HEK293T (cell line): ENCODE results near the gene RNF224.
"Not testable (repeated sequence)": the region's sequence is repeated elsewhere in the genome, so short reads cannot be mapped to it uniquely, and the experiment has no call there.

Experiments
- CTCF ChIA-PET: fragments of 350-600 bp; formaldehyde crosslinking; extraction: SDS; loops from one replicate; lab custom pipeline; 2021; ENCODE audit warnings: antibody characterized with exemption, inconsistent platforms; lab: Yijun Ruan, JAX
- POLR2A ChIA-PET: fragments of 350-600 bp; formaldehyde crosslinking; extraction: SDS; loops from one replicate; lab custom pipeline; 2020; ENCODE audit warnings: antibody characterized with exemption, inconsistent platforms; lab: Yijun Ruan, JAX
- DNase-seq: peaks from one replicate; pipeline ENCODE4 v3.0.0; 2012; ENCODE audit warnings: mixed read lengths; ENCODE audit errors: extremely low spot score
- ARNT ChIP-seq: fragments of 450-650 bp; IDR thresholded peaks from 2 replicates; pipeline ENCODE4 v1.6.1; 2017; ENCODE audit warnings: mild to moderate bottlenecking
- BHLHE40 ChIP-seq: fragments of 450-650 bp; IDR thresholded peaks from 2 replicates; pipeline ENCODE4 v1.6.1; 2016; ENCODE audit warnings: mild to moderate bottlenecking, moderate library complexity, borderline replicate concordance
- CTBP1 ChIP-seq: fragments of 450-650 bp; IDR thresholded peaks from 2 replicates; pipeline ENCODE4 v1.6.1; 2016; ENCODE audit warnings: borderline replicate concordance
- ELF4 ChIP-seq: fragments of 450-650 bp; IDR thresholded peaks from 2 replicates; pipeline ENCODE4 v1.6.1; 2017; ENCODE audit warnings: antibody characterized with exemption
- FOXA1 ChIP-seq: fragments of 450-650 bp; IDR thresholded peaks from 2 replicates; pipeline ENCODE4 v1.6.1; 2016; ENCODE audit warnings: mild to moderate bottlenecking
- FOXK2 ChIP-seq: fragments of 450-650 bp; IDR thresholded peaks from 2 replicates; pipeline ENCODE4 v1.6.1; 2016; ENCODE audit warnings: mild to moderate bottlenecking
- FOXM1 ChIP-seq: fragments of 450-650 bp; IDR thresholded peaks from 2 replicates; pipeline ENCODE4 v1.6.1; 2017; ENCODE audit warnings: mild to moderate bottlenecking, borderline replicate concordance
- HDGF ChIP-seq: fragments of 450-650 bp; IDR thresholded peaks from 2 replicates; pipeline ENCODE4 v1.6.1; 2017; ENCODE audit warnings: antibody characterized with exemption, borderline replicate concordance
- L3MBTL2 ChIP-seq: fragments of 450-650 bp; conservative IDR thresholded peaks from 2 replicates; pipeline ENCODE4 v1.6.1; 2016; ENCODE audit warnings: mild to moderate bottlenecking
- LEF1 ChIP-seq: fragments of 450-650 bp; IDR thresholded peaks from 2 replicates; pipeline ENCODE4 v1.6.1; 2017; ENCODE audit warnings: mild to moderate bottlenecking, borderline replicate concordance
- NFRKB ChIP-seq: fragments of 450-650 bp; IDR thresholded peaks from 2 replicates; pipeline ENCODE4 v1.6.1; 2016; ENCODE audit warnings: mild to moderate bottlenecking, moderate library complexity
- SP1 ChIP-seq: fragments of 450-650 bp; IDR thresholded peaks from 2 replicates; pipeline ENCODE4 v1.6.1; 2017
- SUZ12 ChIP-seq: fragments of 450-650 bp; IDR thresholded peaks from 2 replicates; pipeline ENCODE4 v1.6.1; 2016; ENCODE audit warnings: mild to moderate bottlenecking
- TARDBP ChIP-seq: fragments of 450-650 bp; IDR thresholded peaks from 2 replicates; pipeline ENCODE4 v1.6.1; 2016
- ZNF384 ChIP-seq: fragments of 450-650 bp; IDR thresholded peaks from 2 replicates; pipeline ENCODE4 v1.6.1; 2016
- TF ChIP-seq, protein P1 (sequence below): fragments of 450-650 bp; IDR thresholded peaks from 2 replicates; pipeline ENCODE4 v1.6.1; 2016

The RNF224 gene

DNA sequence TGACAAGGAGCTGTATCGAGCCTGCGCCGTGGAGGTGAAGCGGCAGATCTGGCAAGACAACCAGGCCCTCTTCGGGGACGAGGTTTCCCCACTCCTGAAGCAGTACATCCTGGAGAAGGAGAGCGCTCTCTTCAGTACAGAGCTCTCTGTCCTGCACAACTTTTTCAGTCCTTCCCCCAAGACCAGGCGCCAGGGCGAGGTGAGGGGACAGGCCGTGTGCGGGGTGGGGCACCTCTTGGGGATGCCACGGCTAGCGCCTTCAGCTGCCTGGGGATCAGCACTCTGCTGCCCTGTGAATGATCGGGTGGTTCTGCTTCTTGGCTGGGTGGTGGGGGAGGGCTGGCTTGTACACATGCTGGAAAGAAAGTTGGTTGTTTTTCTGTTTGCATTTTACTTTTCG lies 29.6 kb downstream of the RNF224 start:
- DNase-seq, result no peak
- ChIA-PET CTCF (interaction anchor here (0.8 to 1.1 kb wide), 2 partner anchors 17 to 227 kb away, joined by 3 read pairs; no protein-coding TSS in a partner anchor), POLR2A (interaction anchor here (1.1 to 8.8 kb wide), 3 partner anchors 15 to 27 kb away, joined by 4 to 90 read pairs (median 4); partner anchors contain the start of gene TUBB4B)

DNA sequence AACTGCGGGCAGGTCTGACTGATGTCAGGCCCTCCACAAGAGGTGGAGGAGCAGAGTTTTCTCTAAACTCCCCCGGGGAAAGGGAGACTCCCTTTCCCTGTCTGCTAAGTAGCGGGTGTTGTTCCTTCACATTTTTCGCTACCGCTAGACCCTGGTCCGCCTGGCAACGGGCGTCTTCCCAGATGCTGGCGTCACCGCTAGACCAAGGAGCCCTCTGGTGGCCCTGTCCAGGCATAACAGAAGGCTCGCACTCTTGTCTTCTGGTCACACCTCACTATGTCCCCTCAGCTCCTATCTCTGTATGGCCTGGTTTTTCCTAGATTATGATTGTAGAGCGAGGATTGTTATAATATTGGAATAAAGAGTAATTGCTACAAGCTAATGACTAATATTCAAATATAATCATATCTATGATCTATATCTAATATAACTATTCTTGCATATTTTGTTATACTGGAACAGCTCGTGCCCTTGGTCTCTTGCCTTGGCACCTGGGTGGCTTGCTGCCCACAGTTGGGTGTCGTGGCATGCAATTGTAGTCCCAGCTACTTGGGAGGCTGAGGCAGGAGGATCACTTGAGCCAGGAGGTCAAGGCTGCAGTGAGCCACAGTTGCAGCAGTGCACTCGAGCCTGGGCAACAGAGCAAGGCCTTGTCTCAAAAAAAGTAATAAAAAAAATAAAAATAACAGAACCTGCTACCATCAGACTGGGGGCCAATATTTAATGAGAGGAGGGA lies 35.0 kb downstream of the RNF224 start:
- CTCF ChIA-PET, result interaction anchor here (0.6 to 1.0 kb wide), 2 partner anchors 11 to 23 kb away, joined by 3 read pairs; partner anchors contain the start of gene STPG3
- POLR2A ChIA-PET, result interaction anchor here (1.4 kb wide), 1 partner anchor 22 kb away, joined by 11 read pairs; the partner anchor contains the start of gene TUBB4B
- not testable (repeated sequence) for DNase-seq

More for the DNA sequence above, 29.6 kb downstream of the RNF224 start:
- TF ChIP-seq BHLHE40, result no peak
- TF ChIP-seq, protein P1, sequence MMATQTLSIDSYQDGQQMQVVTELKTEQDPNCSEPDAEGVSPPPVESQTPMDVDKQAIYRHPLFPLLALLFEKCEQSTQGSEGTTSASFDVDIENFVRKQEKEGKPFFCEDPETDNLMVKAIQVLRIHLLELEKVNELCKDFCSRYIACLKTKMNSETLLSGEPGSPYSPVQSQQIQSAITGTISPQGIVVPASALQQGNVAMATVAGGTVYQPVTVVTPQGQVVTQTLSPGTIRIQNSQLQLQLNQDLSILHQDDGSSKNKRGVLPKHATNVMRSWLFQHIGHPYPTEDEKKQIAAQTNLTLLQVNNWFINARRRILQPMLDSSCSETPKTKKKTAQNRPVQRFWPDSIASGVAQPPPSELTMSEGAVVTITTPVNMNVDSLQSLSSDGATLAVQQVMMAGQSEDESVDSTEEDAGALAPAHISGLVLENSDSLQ, result no peak
- no peak for TF ChIP-seq CTBP1

DNA sequence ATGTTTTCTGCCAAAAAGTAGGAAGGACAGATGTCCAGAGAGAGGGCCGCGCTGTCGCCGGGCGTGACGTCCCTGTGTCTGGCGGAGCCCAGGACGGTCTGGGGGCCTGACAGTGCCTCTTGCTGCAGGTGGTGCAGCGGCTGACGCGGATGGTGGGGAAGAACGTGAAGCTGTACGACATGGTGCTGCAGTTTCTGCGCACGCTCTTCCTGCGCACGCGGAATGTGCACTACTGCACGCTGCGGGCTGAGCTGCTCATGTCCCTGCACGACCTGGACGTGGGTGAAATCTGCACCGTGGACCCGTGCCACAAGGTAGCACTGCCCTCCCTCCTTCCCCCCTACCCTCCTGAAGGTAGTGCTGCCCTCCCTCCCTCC lies 35.6 kb downstream of the RNF224 start:
- ChIA-PET POLR2A (no interaction called here), CTCF (interaction anchor here (1.0 kb wide), 1 partner anchor 24 kb away, joined by 3 read pairs; no protein-coding TSS in a partner anchor)
- no peak for TF ChIP-seq FOXK2
- TF ChIP-seq TARDBP, result no peak
- no peak for TF ChIP-seq CTBP1
- TF ChIP-seq HDGF, result no peak
- TF ChIP-seq L3MBTL2, result no peak
- no peak for TF ChIP-seq ZNF384
- TF ChIP-seq, protein P1, result no peak
- DNase-seq, result no peak

DNA sequence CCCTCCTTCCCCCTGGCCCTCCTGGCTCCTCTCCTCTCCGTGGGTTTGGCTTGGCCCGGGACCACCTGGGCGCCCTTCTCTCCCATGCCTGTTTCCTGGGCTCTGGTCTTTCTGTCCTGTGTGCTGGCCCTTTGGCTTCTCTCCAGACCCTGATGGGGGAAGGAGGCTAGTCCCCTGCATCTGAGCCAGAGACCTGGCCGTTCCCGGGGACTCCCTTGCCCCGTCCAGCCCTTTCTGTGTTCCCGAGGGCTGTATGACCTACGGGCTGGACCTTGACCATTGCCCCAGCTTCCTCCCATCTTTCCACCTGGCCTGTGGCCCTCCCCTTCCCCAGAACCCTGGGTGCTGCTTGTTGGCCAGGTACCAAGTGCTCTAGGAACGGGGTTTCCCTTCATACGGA lies 36.2 kb downstream of the RNF224 start:
- CTCF ChIA-PET, result interaction anchor here (1.0 kb wide), 1 partner anchor 25 kb away, joined by 3 read pairs; no protein-coding TSS in a partner anchor
- TF ChIP-seq L3MBTL2 (no peak), NFRKB (no peak), FOXK2 (no peak), ELF4 (no peak), BHLHE40 (no peak)
- POLR2A ChIA-PET, result no interaction called here
- no peak for DNase-seq

DNA sequence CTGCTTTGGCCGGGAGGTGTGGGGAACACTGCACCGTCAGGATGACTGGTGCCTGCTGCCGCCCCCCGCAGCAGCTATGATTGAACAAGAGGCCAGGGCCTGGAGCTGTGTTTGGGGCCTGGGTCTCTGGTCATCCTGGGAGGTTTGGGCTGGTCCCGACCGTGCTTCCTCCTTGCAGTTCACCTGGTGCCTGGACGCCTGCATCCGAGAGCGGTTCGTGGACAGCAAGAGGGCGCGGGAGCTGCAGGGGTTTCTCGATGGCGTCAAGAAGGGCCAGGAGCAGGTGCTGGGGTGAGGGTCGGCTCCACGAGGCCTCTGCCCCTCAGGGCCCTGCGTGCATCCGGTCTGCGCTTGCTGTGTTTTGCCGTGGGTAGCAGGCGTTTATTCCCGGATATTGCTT lies 36.8 kb downstream of the RNF224 start:
- POLR2A ChIA-PET, result interaction anchor here (0.7 to 1.0 kb wide), 2 partner anchors 19 to 23 kb away, joined by 3 to 4 read pairs; partner anchors contain the start of gene TUBB4B
- CTCF ChIA-PET, result no interaction called here
- DNase-seq, result no peak
- TF ChIP-seq HDGF (no peak), ZNF384 (no peak), FOXM1 (no peak), LEF1 (no peak), ELF4 (no peak), SUZ12 (no peak), NFRKB (no peak), L3MBTL2 (no peak), ARNT (no peak), SP1 (no peak)
- TF ChIP-seq, protein P1, result no peak

DNA sequence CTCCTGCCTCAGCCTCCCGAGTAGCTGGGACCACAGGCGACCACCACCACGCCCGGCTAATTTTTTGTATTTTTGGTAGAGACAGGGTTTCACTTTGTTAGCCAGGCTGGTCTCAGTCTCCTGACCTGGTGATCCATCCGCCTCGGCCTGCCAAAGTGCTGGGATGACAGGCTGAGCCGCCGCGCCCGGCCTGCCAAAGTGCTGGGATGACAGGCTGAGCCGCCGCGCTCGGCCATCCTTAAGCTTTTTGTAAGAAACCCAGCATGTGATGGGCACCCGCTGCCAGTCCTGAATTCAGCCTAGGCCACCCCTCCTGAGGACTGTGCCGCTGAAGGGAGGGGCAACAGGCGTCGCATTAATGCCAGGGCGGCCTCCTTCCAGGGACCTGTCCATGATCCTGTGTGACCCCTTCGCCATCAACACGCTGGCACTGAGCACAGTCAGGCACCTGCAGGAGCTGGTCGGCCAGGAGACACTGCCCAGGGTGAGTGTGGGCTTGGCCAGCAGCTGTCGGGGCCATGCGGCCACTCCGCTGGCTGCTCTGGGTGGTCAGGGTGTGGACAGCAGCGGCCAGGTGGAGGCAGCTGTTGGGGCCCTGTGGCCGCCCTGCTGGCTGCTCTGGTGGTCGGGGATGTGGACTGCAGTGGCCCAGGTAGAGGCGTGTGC lies 38.3 kb downstream of the RNF224 start:
- ChIA-PET POLR2A (interaction anchor here (0.9 kb wide), 1 partner anchor 25 kb away, joined by 4 read pairs; the partner anchor contains the start of gene TUBB4B), CTCF (no interaction called here)
- no peak for TF ChIP-seq ELF4
- DNase-seq, result no peak

DNA sequence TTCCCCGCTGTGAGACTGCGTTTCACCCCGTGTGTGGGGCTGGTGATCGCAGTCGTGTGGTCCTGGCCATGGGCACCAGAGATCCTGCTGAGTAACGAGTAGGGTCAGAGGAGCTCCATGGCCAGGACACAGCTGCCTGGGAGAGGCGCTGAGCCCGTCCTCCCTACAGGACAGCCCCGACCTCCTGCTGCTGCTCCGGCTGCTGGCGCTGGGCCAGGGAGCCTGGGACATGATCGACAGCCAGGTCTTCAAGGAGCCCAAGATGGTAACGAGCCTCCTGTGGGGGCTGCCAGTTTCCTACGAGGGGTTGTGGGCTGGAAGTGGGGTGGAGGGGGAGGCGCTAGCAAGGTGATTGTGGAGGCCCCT lies 38.8 kb downstream of the RNF224 start:
- DNase-seq, result no peak
- POLR2A ChIA-PET, result interaction anchor here (0.9 kb wide), 1 partner anchor 25 kb away, joined by 4 read pairs; the partner anchor contains the start of gene TUBB4B
- TF ChIP-seq FOXA1 (no peak), ZNF384 (no peak), L3MBTL2 (no peak), FOXK2 (no peak), TARDBP (no peak), ELF4 (no peak), FOXM1 (no peak)
- CTCF ChIA-PET, result no interaction called here
